ENCODE results near the gene CBX4. TPM values are rescaled to one million over a fixed set of nuclear protein-coding genes. Genes with fewer than 3 reads are reported as not detected.

CBX4 gene
- total RNA-seq, 1 experiment from 2014 or later: 53.5 TPM

GRCh38 chr17:79887451-79887991 is 48.3 kb upstream of the CBX4 start:
- ATAC-seq (no peak), DNase-seq (no peak)
- Histone ChIP-seq H3K4me2 (ENCODE audit: low read length) (no peak overlapping the region), H3K36me3 (ENCODE audit: low read depth, low read length) (no peaks in the 10 kb centered on the region), H3K4me3 (ENCODE audit: low read length) (no peak overlapping the region), H3K9me3 (ENCODE audit: low read length) (no peaks in the 10 kb centered on the region), H3F3A (ENCODE audit: low read length, unreplicated experiment) (no peaks in the 10 kb centered on the region), H3K9ac (ENCODE audit: low read length) (no peak overlapping the region), H3K79me2 (ENCODE audit: low read length) (no peaks in the 10 kb centered on the region), H2AFZ (ENCODE audit: low read length) (no peak overlapping the region), H3K27ac (ENCODE audit: low read length) (no peak overlapping the region), H3K4me1 (ENCODE audit: insufficient read depth, low read length) (no peaks in the 10 kb centered on the region), H3K9me2 (replicated peaks; ENCODE audit: low read length) (no peaks in the 10 kb centered on the region), H4K20me1 (ENCODE audit: low read length) (no peaks in the 10 kb centered on the region), H3K27me3 (ENCODE audit: low read length) (peaks cover 17% of the 10 kb centered on the region; the same call in 1 of the 2 replicates)
- no TSS peak for BruUV-seq (replicated peaks)
- ChIA-PET CTCF (no interaction called here), POLR2A (ENCODE audit: unreplicated experiment) (no interaction called here)
- no peak for TF ChIP-seq EZH2phosphoT487 (IDR thresholded peaks at IDR 0.05; ENCODE audit: borderline replicate concordance, low read length)
- TF ChIP-seq EZH2 (IDR thresholded peaks at IDR 0.05; ENCODE audit: low read length, unreplicated experiment): no peak
- no peak for TF ChIP-seq CTCF (conservative IDR thresholded peaks at IDR 0.05; ENCODE audit: low read depth, low read length)
- intact Hi-C loops (cut with micrococcal nuclease): no loop called here

- ChIA-PET POLR2A (ENCODE audit: unreplicated experiment) (no interaction called here), CTCF (no interaction called here)
- intact Hi-C loops (cut with micrococcal nuclease): no loop called here
- H3F3A ChIP-seq (ENCODE audit: low read length, unreplicated experiment): no peaks in the 10 kb centered on the region
- no peaks in the 10 kb centered on the region for H3K36me3 ChIP-seq (ENCODE audit: low read depth, low read length)
- no peak overlapping the region for H3K9ac ChIP-seq (ENCODE audit: low read length)
- H3K4me2 ChIP-seq (ENCODE audit: low read length): no peak overlapping the region
- peaks cover 10% of the 10 kb centered on the region; the same call in 1 of the 2 replicates for H3K27me3 ChIP-seq (ENCODE audit: low read length)
- no peak overlapping the region for H2AFZ ChIP-seq (ENCODE audit: low read length)
- H3K9me3 ChIP-seq (ENCODE audit: low read length): no peaks in the 10 kb centered on the region
- no TSS peak for BruUV-seq (replicated peaks)
- H3K4me1 ChIP-seq (ENCODE audit: insufficient read depth, low read length): no peaks in the 10 kb centered on the region
- TF ChIP-seq EZH2 (IDR thresholded peaks at IDR 0.05; ENCODE audit: low read length, unreplicated experiment): no peak
- no peak for TF ChIP-seq EZH2phosphoT487 (IDR thresholded peaks at IDR 0.05; ENCODE audit: borderline replicate concordance, low read length)
- TF ChIP-seq CTCF (conservative IDR thresholded peaks at IDR 0.05; ENCODE audit: low read depth, low read length): no peak
- H4K20me1 ChIP-seq (ENCODE audit: low read length): no peaks in the 10 kb centered on the region
- DNase-seq (no peak), ATAC-seq (no peak)
- no peaks in the 10 kb centered on the region for H3K9me2 ChIP-seq (replicated peaks; ENCODE audit: low read length)
- no peak overlapping the region for H3K27ac ChIP-seq (ENCODE audit: low read length)
- H3K4me3 ChIP-seq (ENCODE audit: low read length): no peak overlapping the region
- no peaks in the 10 kb centered on the region for H3K79me2 ChIP-seq (ENCODE audit: low read length)
Measured at GRCh38 chr17:79883202-79883601, 44.0 kb upstream of the CBX4 start.

- Histone ChIP-seq H3K9ac (ENCODE audit: low read length) (no peak overlapping the region), H3K79me2 (ENCODE audit: low read length) (no peaks in the 10 kb centered on the region), H3K27ac (ENCODE audit: low read length) (no peak overlapping the region), H3K9me3 (ENCODE audit: low read length) (no peaks in the 10 kb centered on the region), H4K20me1 (ENCODE audit: low read length) (no peaks in the 10 kb centered on the region), H3K4me2 (ENCODE audit: low read length) (no peak overlapping the region), H3K4me3 (ENCODE audit: low read length) (no peak overlapping the region), H2AFZ (ENCODE audit: low read length) (no peak overlapping the region), H3K36me3 (ENCODE audit: low read depth, low read length) (no peaks in the 10 kb centered on the region), H3F3A (ENCODE audit: low read length, unreplicated experiment) (no peaks in the 10 kb centered on the region), H3K9me2 (replicated peaks; ENCODE audit: low read length) (no peaks in the 10 kb centered on the region), H3K4me1 (ENCODE audit: insufficient read depth, low read length) (no peaks in the 10 kb centered on the region), H3K27me3 (ENCODE audit: low read length) (peaks cover 4% of the 10 kb centered on the region; the same call in 1 of the 2 replicates)
- CTCF ChIA-PET: no interaction called here
- intact Hi-C loops (cut with micrococcal nuclease): no loop called here
- POLR2A ChIA-PET (ENCODE audit: unreplicated experiment): no interaction called here
- TF ChIP-seq CTCF (conservative IDR thresholded peaks at IDR 0.05; ENCODE audit: low read depth, low read length) (no peak), EZH2 (IDR thresholded peaks at IDR 0.05; ENCODE audit: low read length, unreplicated experiment) (no peak), EZH2phosphoT487 (IDR thresholded peaks at IDR 0.05; ENCODE audit: borderline replicate concordance, low read length) (no peak)
- BruUV-seq (replicated peaks): no TSS peak
- DNase-seq (no peak), ATAC-seq (no peak)
Measured at GRCh38 chr17:79878329-79878947, 39.2 kb upstream of the CBX4 start.

Measured in PC-3 (cell line).